ENCODE results near the gene RNF14. TPM values are rescaled to one million over a fixed set of nuclear protein-coding genes. Genes with fewer than 3 reads are reported as not detected.
"Not testable (repeated sequence)": the region's sequence is repeated elsewhere in the genome, so short reads cannot be mapped to it uniquely, and the experiment has no call there.

Gene RNF14
- total and polyA plus RNA-seq, 2 experiments from 2014 or later = 8.9 to 19.0 TPM

GRCh38 chr5:142037599-142037998 lies 68.7 kb downstream of the RNF14 start:
- not testable (repeated sequence) for H3K9me3 Mint-ChIP-seq; H3K79me2 ChIP-seq (replicated peaks; ENCODE audit: insufficient read depth); H3K27me3 ChIP-seq (ENCODE audit: insufficient read depth); H3K27ac Mint-ChIP-seq; H3F3A ChIP-seq (replicated peaks; ENCODE audit: low read depth); H3K36me3 ChIP-seq (ENCODE audit: insufficient read depth); ATAC-seq; H3K36me3 Mint-ChIP-seq (ENCODE audit: low read depth); DNase-seq (ENCODE audit: low spot score); H3K4me1 ChIP-seq (ENCODE audit: insufficient read depth); H3K4me1 Mint-ChIP-seq; H3K4me3 Mint-ChIP-seq; H4K20me1 ChIP-seq (replicated peaks; ENCODE audit: insufficient read depth); H3K9me2 ChIP-seq (ENCODE audit: insufficient read depth); H3K27ac ChIP-seq (ENCODE audit: low read depth); H3K4me3 ChIP-seq; H2AFZ ChIP-seq; H3K27me3 Mint-ChIP-seq (ENCODE audit: insufficient read depth, low read depth, poor library complexity); H3K4me2 ChIP-seq

DNA sequence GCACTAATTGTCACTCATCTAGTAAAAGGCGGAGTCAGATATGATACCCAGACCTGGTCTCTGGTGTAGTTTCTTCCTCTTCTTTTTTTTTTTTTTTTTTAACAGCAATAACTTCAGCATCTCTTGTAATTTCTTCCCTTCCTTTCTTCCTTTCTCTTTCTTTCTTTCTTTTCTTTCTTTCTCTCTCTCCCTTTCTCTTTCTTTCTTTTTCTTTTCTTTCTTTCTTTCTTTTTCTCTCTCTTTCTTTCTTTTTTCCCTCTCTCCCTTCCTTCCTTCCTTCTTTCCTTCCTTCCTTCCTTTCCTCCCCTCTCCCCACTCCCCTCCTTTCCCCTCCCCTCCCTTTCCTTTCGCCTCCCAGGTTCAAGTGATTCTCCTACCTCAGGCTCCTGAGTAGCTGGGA lies 69.8 kb downstream of the RNF14 start:
- no peaks in the 10 kb centered on the region for H3K4me1 ChIP-seq (ENCODE audit: insufficient read depth)
- no peaks in the 10 kb centered on the region; the same call in 1 of the 2 replicates for H3K9me2 ChIP-seq (ENCODE audit: insufficient read depth)
- no peaks in the 10 kb centered on the region for H3F3A ChIP-seq (replicated peaks; ENCODE audit: low read depth)
- no peaks in the 10 kb centered on the region for H4K20me1 ChIP-seq (replicated peaks; ENCODE audit: insufficient read depth)
- DNase-seq (ENCODE audit: low spot score) (no peak), ATAC-seq (no peak)
- H3K4me2 ChIP-seq = no peak overlapping the region
- no peaks in the 10 kb centered on the region for H3K79me2 ChIP-seq (replicated peaks; ENCODE audit: insufficient read depth)
- no peak overlapping the region for H3K4me3 ChIP-seq
- Mint-ChIP-seq H3K27ac (no peak overlapping the region), H3K27me3 (ENCODE audit: insufficient read depth, low read depth, poor library complexity) (peaks cover 4% of the 10 kb centered on the region), H3K4me1 (no peaks in the 10 kb centered on the region), H3K9me3 (no peaks in the 10 kb centered on the region; the same call in 2 of the 3 replicates), H3K36me3 (ENCODE audit: low read depth) (no peaks in the 10 kb centered on the region), H3K4me3 (no peak overlapping the region)
- no peak overlapping the region for H2AFZ ChIP-seq
- no peak overlapping the region for H3K27ac ChIP-seq (ENCODE audit: low read depth)
- no peaks in the 10 kb centered on the region for H3K27me3 ChIP-seq (ENCODE audit: insufficient read depth)
- H3K36me3 ChIP-seq (ENCODE audit: insufficient read depth) = no peaks in the 10 kb centered on the region
- TF ChIP-seq STAT1 (IDR thresholded peaks at IDR 0.05; ENCODE audit: unreplicated experiment) (no peak), EZH2 (IDR thresholded peaks at IDR 0.05; ENCODE audit: low read depth, unreplicated experiment) (no peak), ZNF331 (CRISPR knock-in tag; IDR thresholded peaks at IDR 0.05; ENCODE audit: low read depth) (no peak), POLR2AphosphoS5 (IDR thresholded peaks at IDR 0.05; ENCODE audit: low read depth) (no peak), CTCF (conservative IDR thresholded peaks at IDR 0.05; ENCODE audit: low read depth in 2 of 2) (no peak), REST (IDR thresholded peaks at IDR 0.05; ENCODE audit: unreplicated experiment) (no peak), JUNB (IDR thresholded peaks at IDR 0.05; ENCODE audit: unreplicated experiment) (no peak), ZNF114 (CRISPR knock-in tag; IDR thresholded peaks at IDR 0.05) (no peak), NANOG (IDR thresholded peaks at IDR 0.05; ENCODE audit: borderline replicate concordance) (no peak), CREB1 (CRISPR knock-in tag; IDR thresholded peaks at IDR 0.05; ENCODE audit: low read depth) (no peak), EZH2phosphoT487 (IDR thresholded peaks at IDR 0.05; ENCODE audit: unreplicated experiment) (no peak)
- TF ChIP-seq, protein P1, sequence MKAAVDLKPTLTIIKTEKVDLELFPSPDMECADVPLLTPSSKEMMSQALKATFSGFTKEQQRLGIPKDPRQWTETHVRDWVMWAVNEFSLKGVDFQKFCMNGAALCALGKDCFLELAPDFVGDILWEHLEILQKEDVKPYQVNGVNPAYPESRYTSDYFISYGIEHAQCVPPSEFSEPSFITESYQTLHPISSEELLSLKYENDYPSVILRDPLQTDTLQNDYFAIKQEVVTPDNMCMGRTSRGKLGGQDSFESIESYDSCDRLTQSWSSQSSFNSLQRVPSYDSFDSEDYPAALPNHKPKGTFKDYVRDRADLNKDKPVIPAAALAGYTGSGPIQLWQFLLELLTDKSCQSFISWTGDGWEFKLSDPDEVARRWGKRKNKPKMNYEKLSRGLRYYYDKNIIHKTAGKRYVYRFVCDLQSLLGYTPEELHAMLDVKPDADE (IDR thresholded peaks at IDR 0.05) = no peak
